Memory B cell (primary cell): Measurements from ENCODE around the gene FBH1.
"Not testable (repeated sequence)": the region's sequence is repeated elsewhere in the genome, so short reads cannot be mapped to it uniquely, and the experiment has no call there.

Experiments
- ATAC-seq: fragments of 150-1000 bp; cut with Tn5 transposase; 2 replicates; pipeline ENCODE4 v1.10.0; 2021; ENCODE audit warnings: low read depth, mild to moderate bottlenecking, moderate library complexity
- DNase-seq, 2 donors: peaks; one replicate each; pipeline ENCODE4 v3.0.0; 2022; ENCODE audit warnings: low spot score in 2 of 2
- H3K27ac Mint-ChIP-seq: one replicate; pipeline ENCODE4 v1.8.0; 2022; ENCODE audit warnings: mild to moderate bottlenecking, moderate library complexity, mixed read lengths
- H3K27me3 Mint-ChIP-seq: one replicate; pipeline ENCODE4 v1.8.0; 2022; ENCODE audit warnings: mixed read lengths
- H3K36me3 Mint-ChIP-seq: one replicate; pipeline ENCODE4 v1.8.0; 2022; ENCODE audit warnings: mild to moderate bottlenecking, mixed read lengths
- H3K4me1 Mint-ChIP-seq: one replicate; pipeline ENCODE4 v1.8.0; 2022; ENCODE audit warnings: mixed read lengths
- H3K4me3 Mint-ChIP-seq: one replicate; pipeline ENCODE4 v1.8.0; 2022; ENCODE audit warnings: mild to moderate bottlenecking, moderate library complexity, mixed read lengths
- H3K9me3 Mint-ChIP-seq: one replicate; pipeline ENCODE4 v1.8.0; 2022; ENCODE audit warnings: mixed read lengths

Gene FBH1

DNA sequence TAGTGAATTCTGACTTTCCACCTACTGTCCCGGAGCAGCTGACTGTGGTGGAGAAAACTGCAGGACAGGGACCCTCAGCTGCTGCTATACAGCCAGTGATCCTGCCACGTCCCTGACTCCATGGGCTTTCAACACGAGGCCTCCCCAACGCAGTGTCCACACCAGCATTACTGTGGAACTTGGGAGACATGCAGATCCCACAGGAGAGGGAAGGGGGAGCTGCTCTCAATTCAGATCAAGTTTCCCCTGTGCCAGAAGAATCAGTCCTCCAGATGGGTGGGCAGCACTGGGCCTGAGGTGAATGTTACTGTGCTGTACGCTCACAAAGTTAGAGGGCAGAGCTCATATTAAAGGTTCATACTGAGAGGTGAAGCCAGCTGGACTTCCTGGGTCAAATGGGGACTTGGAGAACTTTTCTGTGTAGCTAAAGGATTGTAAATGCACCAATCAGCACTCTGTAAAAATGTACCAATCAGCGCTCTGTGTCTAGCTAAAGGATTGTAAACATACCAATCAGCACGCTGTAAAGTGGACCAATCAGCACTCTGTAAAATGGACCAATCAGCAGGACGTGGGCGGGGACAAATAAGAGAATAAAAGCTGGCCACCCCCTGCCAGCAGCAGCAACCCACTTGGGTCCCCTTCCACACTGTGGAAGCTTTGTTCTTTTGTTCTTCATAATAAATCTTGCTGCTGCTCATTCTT, 26.9 kb upstream of the FBH1 start:
- Mint-ChIP-seq H3K4me1 (peaks cover 25% of the 10 kb centered on the region), H3K27ac (peak overlapping the region; percentile 82)
- not testable (repeated sequence) for H3K27me3 Mint-ChIP-seq, ATAC-seq, H3K36me3 Mint-ChIP-seq, H3K4me3 Mint-ChIP-seq, H3K9me3 Mint-ChIP-seq, DNase-seq

DNA sequence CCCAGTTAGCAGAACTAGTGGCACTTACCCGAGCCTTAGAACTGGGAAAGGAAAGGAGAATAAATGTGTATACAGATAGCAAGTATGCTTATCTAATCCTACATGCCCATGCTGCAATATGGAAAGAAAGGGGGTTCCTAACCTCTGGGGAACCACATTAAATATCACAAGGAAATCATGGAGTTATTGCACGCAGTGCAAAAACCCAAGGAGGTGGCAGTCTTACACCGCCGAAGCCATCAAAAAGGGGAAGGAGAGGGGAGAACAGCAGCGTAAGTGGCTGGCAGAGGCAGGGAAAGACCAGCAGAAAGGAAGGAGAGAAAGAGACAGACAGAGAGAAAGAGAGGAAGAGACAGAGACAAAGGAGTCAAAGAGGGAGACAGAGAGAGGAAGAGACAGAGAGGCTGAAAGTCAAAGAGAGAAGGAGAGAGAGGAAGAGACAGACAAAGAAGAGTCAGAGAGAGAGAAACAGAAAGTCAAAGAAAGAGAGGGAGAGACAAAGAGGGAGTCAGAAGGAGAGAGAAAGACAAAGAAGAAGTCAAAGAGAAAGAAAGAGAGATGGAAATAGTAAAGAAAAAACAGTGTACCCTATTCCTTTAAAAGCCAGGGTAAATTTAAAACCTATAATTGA, 23.5 kb upstream of the FBH1 start:
- H3K36me3 Mint-ChIP-seq, H3K27me3 Mint-ChIP-seq: not testable (repeated sequence)
- H3K27ac Mint-ChIP-seq = peak overlapping the region; percentile 28

DNA sequence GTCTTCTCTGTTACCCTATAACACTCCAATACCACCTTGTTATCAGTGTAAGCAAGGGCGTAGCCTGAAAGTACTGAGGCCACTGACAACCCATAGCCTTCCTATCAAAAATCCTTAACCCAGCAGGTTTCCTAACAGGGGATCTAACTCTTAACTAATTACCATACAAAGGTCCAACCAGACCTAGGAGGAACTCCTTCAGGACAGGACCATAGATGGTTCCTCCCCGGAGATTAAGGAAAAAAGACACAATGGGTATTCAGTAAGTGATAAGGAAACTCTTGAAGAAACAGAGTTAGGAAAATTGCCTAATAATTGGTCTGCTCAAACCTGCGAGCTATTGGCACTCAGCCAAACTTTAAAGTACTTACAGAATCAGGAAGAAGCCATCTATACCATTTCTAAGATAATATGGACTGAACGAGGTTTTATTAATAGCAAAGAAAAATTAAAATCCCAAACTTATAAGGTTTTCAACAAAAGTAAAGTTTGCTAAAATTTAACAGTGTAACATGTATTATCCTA, 22.9 kb upstream of the FBH1 start:
- not testable (repeated sequence) for H3K27me3 Mint-ChIP-seq, ATAC-seq, DNase-seq, H3K36me3 Mint-ChIP-seq, H3K9me3 Mint-ChIP-seq, H3K4me3 Mint-ChIP-seq
- Mint-ChIP-seq H3K27ac (peak overlapping the region; percentile 28), H3K4me1 (peaks cover 22% of the 10 kb centered on the region)

More for the DNA sequence above, 23.5 kb upstream of the FBH1 start:
- H3K9me3 Mint-ChIP-seq, DNase-seq, ATAC-seq: not testable (repeated sequence)
- H3K4me3 Mint-ChIP-seq = peak overlapping the region; percentile 37
- peaks cover 23% of the 10 kb centered on the region for H3K4me1 Mint-ChIP-seq

DNA sequence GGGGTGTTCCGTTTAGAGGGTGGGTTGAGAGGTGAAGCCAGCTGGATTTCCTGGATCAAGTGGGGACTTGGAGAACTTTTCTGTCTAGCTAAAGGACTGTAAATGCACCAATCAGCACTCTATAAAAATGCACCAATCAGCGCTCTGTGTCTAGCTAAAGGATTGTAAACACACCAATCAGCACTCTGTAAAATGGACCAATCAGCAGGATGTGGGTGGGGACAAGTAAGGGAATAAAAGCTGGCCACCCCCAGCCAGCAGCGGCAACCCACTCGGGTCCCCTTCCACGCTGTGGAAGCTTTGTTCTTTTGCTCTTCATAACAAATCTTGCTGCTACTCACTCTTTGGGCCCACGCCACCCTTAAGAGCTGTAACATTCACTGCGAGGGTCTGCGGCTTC, 21.7 kb upstream of the FBH1 start:
- not testable (repeated sequence) for H3K27me3 Mint-ChIP-seq, ATAC-seq, H3K4me3 Mint-ChIP-seq, H3K27ac Mint-ChIP-seq, DNase-seq, H3K36me3 Mint-ChIP-seq, H3K9me3 Mint-ChIP-seq
- H3K4me1 Mint-ChIP-seq = peaks cover 12% of the 10 kb centered on the region

DNA sequence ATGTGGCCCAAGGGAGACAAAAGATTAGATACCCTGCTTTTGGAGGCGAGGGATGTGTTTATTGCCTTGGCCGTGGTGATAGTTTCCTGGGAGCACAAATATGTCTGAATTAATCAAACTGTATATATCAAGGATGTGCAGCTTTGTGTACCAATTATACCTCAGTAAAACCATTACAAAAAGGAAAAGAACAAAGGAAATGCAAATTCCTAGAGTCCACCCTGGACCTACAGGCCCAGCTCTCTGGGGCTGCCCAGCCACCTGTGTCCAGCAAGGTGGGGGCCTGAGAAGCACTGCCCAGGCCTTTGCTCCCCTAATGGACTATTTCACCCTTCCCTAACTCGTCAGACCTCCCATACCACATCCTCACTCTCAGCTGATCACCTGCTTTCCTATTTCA, 20.9 kb upstream of the FBH1 start:
- Mint-ChIP-seq H3K4me1 (peaks cover 16% of the 10 kb centered on the region), H3K36me3 (peaks cover 3% of the 10 kb centered on the region)

DNA sequence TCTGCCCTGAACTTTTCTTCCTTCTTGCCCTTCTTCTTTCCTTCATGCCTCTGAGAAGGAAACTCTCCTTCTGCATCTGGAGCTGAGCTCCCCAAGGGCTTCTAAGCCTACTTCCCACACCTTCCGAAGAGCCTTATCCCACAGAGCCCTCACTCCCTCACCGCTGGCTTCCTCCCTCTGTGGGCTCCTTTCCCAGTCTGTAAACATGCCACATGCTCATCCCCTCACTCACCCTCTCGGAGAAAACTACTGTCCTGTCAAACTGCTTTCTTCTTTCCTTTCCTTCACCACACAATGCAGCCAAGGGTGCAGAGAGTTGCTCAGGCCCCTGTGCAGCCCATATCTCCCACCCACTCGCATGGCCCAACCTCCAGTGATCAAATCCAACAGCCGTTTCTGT, 18.4 kb upstream of the FBH1 start:
- H3K4me1 Mint-ChIP-seq = peaks cover 14% of the 10 kb centered on the region
- DNase-seq (no peak), ATAC-seq (no peak)
- no peak overlapping the region for H3K4me3 Mint-ChIP-seq
- no peaks in the 10 kb centered on the region for H3K27me3 Mint-ChIP-seq
- no peaks in the 10 kb centered on the region for H3K9me3 Mint-ChIP-seq
- H3K36me3 Mint-ChIP-seq = peaks cover 7% of the 10 kb centered on the region
- H3K27ac Mint-ChIP-seq = no peak overlapping the region

More for the DNA sequence above, 20.9 kb upstream of the FBH1 start:
- no peak for DNase-seq
- ATAC-seq = no peak
- no peak overlapping the region for H3K27ac Mint-ChIP-seq
- H3K9me3 Mint-ChIP-seq = no peaks in the 10 kb centered on the region
- no peak overlapping the region for H3K4me3 Mint-ChIP-seq
- H3K27me3 Mint-ChIP-seq = no peaks in the 10 kb centered on the region

DNA sequence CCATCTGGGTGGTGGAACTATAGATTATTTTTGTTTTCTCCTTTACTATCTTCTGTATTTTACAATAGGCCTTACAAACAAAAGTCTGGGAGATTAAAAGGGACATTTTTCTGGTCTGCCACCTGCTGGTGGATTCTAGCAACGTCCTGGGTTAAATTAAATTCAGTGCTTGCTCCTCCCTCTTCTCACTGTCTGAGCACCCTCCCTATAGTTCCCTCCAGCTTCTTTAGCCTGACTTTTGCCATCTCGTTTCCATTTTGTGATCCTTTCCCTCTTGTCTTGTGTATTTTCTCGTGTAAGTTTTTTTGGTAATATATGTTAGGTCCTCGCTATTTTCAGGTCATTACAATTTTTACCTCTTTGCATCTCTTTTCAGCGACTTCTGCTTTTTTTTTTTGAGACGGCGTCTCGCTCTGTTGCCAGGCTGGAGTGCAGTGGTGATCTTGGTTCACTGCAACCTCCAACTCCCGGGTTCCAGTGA, 16.5 kb upstream of the FBH1 start:
- Mint-ChIP-seq H3K9me3 (no peaks in the 10 kb centered on the region), H3K27ac (peak overlapping the region; percentile 84), H3K4me1 (peaks cover 11% of the 10 kb centered on the region), H3K27me3 (no peaks in the 10 kb centered on the region), H3K36me3 (peaks cover 9% of the 10 kb centered on the region), H3K4me3 (peak overlapping the region; percentile 86)
- DNase-seq (peak; percentile 69 to 71), ATAC-seq (peak; percentile 87)

DNA sequence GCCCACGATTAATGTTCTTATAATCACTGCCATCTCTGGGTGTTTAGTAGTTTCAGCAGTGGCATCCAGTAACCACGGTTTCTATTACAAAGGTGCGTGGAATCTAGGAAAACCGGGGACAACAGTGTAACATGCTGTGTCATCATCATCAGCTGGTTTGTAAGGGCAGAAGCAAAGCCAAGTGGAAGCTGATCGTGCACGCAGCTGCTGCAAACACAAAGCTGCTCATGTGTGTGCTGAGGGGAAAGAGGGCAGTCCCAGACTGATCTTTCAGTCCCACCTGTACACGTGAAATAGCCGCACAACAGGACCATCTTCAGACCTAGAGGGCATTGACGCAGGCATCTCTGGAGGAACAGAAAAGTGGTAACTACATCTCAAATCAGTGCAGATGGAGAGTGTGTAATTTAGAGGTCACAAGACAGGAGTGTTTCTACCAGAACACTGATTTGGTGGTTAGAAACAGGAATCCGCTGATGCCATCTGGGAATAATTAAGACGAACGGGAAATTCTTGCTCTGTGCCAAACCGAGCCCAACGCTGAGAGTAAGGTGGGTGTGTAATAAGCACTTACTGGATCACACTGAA, 13.8 kb upstream of the FBH1 start:
- DNase-seq (no peak), ATAC-seq (no peak)
- peaks cover 10% of the 10 kb centered on the region for H3K36me3 Mint-ChIP-seq
- H3K27me3 Mint-ChIP-seq = no peaks in the 10 kb centered on the region
- H3K9me3 Mint-ChIP-seq = no peaks in the 10 kb centered on the region
- H3K4me3 Mint-ChIP-seq = no peak overlapping the region
- H3K27ac Mint-ChIP-seq = peak overlapping the region; percentile 55
- H3K4me1 Mint-ChIP-seq = peaks cover 9% of the 10 kb centered on the region

DNA sequence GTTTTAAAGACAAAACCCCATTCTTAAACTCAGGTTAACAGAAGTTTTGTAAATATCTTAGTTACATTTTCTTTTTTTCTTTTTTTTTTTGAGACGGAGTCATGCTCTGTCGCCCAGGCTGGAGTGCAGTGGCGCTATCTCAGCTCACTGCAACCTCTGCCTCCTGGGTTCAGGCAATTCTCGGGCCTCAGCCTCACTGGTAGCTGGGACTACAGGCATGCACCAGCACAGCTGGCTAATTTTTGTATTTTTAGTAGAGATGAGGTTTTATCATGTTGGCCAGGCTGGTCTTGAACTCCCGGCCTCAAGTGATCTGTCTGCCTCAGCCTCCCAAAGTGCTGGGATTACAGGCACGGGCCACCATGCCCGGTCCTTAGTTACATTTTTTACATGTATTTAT, 13.0 kb upstream of the FBH1 start:
- not testable (repeated sequence) for H3K27ac Mint-ChIP-seq
- H3K36me3 Mint-ChIP-seq = peaks cover 11% of the 10 kb centered on the region

DNA sequence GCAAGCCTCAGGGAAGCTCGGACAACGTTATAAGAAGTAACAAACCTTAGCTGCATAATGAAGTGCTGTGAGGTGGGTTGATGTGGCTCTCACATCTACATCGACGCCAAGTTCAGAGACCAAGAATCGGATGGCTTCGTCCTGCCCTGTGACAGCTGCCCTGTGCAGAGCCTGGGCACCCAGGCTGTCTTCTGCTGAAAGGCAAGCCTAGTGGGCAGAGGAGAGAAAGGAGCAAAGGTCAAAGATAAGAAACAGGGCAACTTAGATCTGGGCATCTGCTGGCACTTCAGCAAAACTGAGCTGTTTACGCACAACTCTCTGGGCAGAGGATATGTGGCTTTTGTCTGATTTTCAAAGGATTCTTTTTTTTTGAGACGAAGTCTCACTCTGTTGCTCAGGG, 7.1 kb upstream of the FBH1 start:
- peaks cover 7% of the 10 kb centered on the region for H3K4me1 Mint-ChIP-seq
- no peaks in the 10 kb centered on the region for H3K27me3 Mint-ChIP-seq
- H3K27ac Mint-ChIP-seq = no peak overlapping the region
- no peak for DNase-seq
- no peak overlapping the region for H3K4me3 Mint-ChIP-seq
- peaks cover 17% of the 10 kb centered on the region for H3K36me3 Mint-ChIP-seq
- ATAC-seq = no peak
- H3K9me3 Mint-ChIP-seq = no peaks in the 10 kb centered on the region

More for the DNA sequence above, 13.0 kb upstream of the FBH1 start:
- H3K27me3 Mint-ChIP-seq, ATAC-seq, DNase-seq, H3K4me1 Mint-ChIP-seq, H3K9me3 Mint-ChIP-seq, H3K4me3 Mint-ChIP-seq: not testable (repeated sequence)

DNA sequence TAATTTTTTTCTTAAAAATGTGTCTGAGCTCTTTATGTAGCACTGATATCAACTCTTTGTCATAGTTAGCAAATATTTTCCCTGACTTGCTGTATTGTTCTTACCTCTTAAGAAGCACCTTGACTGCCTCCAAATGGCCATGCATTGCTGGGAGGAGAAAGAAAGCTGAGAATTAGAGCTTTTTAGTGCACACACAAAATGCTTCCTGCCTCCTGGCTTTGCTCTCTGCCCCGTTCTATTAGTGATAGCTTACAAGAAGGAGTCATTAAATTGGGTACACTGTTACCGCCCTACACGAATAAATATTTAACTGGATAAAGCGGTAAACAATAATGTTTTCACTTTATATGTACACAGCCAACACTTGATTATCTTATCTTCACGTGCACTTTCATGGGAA, 4.4 kb upstream of the FBH1 start:
- Mint-ChIP-seq H3K36me3 (peaks cover 12% of the 10 kb centered on the region), H3K27me3 (no peaks in the 10 kb centered on the region), H3K4me3 (no peak overlapping the region), H3K9me3 (no peaks in the 10 kb centered on the region), H3K27ac (no peak overlapping the region), H3K4me1 (peaks cover 17% of the 10 kb centered on the region)
- ATAC-seq (no peak), DNase-seq (no peak)

DNA sequence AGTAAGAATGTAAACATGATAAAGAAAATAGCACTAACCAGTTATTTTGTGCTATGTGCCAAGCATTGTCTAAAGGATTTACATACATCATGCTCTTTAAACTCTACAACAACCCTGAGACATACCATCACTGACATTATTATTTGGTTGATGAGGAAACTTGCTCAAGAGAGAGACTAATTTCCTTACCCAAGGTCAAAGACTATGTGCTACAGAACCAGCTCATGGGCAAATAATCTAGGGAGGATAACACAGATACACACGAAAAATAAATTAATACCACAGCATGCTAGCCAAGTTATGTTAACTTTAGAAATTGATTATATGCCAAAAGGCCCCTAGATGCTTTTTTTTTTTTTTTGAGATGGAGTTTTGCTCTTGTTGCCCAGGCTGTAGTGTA, 3.0 kb upstream of the FBH1 start:
- Mint-ChIP-seq H3K36me3 (peaks cover 11% of the 10 kb centered on the region), H3K4me1 (peaks cover 28% of the 10 kb centered on the region), H3K27me3 (no peaks in the 10 kb centered on the region), H3K4me3 (no peak overlapping the region), H3K27ac (no peak overlapping the region), H3K9me3 (no peaks in the 10 kb centered on the region)
- ATAC-seq = no peak
- no peak for DNase-seq

DNA sequence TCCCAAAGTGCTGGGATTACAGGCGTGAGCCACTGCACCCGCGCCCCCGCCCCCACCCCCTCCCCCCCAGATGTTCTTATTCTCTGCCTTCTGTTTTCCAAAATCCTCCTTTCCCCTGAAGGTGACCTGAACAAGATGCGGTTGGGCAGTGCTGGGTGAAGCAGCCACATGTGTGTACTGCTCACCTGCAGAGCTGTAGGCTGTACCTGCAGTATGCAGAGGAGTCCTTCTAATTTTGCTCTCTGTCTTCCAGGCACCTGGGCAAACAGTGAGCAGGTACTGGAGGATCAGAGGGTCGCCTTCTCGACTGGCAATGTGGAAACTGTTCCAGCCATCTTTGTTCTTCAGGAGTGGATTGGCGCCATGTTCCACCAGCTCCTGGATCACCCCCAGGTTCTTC, 2.4 kb upstream of the FBH1 start:
- ATAC-seq = no peak
- H3K9me3 Mint-ChIP-seq = no peaks in the 10 kb centered on the region
- peaks cover 11% of the 10 kb centered on the region for H3K36me3 Mint-ChIP-seq

DNA sequence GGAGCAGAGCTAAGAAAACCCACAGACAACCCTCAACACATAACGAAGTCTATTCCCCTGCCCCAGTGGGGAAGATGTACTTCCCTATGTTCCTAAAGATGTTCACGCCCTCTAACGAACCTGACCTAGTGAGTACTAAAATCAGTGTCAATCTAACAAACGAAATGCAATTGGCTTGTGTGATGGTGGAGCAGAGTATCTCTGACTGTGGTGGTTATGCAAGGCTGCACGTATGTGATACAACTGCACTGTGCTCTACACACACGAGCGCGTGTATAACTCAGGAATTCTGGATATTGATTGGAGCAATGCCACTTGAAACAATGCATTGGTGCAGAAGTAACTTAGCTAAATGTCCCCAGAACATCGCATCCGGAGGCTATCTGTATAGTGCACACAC, 1.7 kb upstream of the FBH1 start:
- H3K4me3 Mint-ChIP-seq = peak overlapping the region; percentile 93

More for the DNA sequence above, 2.4 kb upstream of the FBH1 start:
- Mint-ChIP-seq H3K27ac (no peak overlapping the region), H3K4me3 (no peak overlapping the region), H3K27me3 (no peaks in the 10 kb centered on the region), H3K4me1 (peaks cover 33% of the 10 kb centered on the region)
- no peak for DNase-seq

More for the DNA sequence above, 1.7 kb upstream of the FBH1 start:
- H3K36me3 Mint-ChIP-seq = peaks cover 9% of the 10 kb centered on the region
- ATAC-seq (no peak), DNase-seq (no peak)
- H3K27ac Mint-ChIP-seq = peak overlapping the region; percentile 23
- no peaks in the 10 kb centered on the region for H3K9me3 Mint-ChIP-seq
- H3K4me1 Mint-ChIP-seq = peaks cover 37% of the 10 kb centered on the region
- no peaks in the 10 kb centered on the region for H3K27me3 Mint-ChIP-seq
